T-helper 2 cell treated with Interferon-gamma antibody and Interleukin-4, amounts not matched to agents 5 μg/mL and 100 μg/mL, for 36 hours (primary cell): ENCODE data around the gene CADM3.
A peak's percentile ranks its signal among the peaks of the same experiment; 100 is the strongest.

Source experiments
- DNase-seq: peaks from one replicate; pipeline ENCODE4 v3.0.0; 2021; ENCODE audit warnings: low spot score
- H3K27ac Mint-ChIP-seq: one replicate; pipeline ENCODE4 v1.8.0; 2021; ENCODE audit warnings: mild to moderate bottlenecking, mixed read lengths
- H3K27me3 Mint-ChIP-seq: one replicate; pipeline ENCODE4 v1.8.0; 2021; ENCODE audit warnings: low read depth, mixed read lengths
- H3K36me3 Mint-ChIP-seq: one replicate; pipeline ENCODE4 v1.8.0; 2021; ENCODE audit warnings: low read depth, mixed read lengths
- H3K4me1 Mint-ChIP-seq: one replicate; pipeline ENCODE4 v1.8.0; 2021; ENCODE audit warnings: low read depth, mixed read lengths
- H3K4me3 Mint-ChIP-seq: one replicate; pipeline ENCODE4 v1.8.0; 2022; ENCODE audit warnings: mild to moderate bottlenecking, moderate library complexity, mixed read lengths
- H3K9me3 Mint-ChIP-seq: one replicate; pipeline ENCODE4 v1.8.0; 2021; ENCODE audit warnings: mixed read lengths

CADM3 gene

GRCh38 chr1:159206110-159206509, 34.7 kb downstream of the CADM3 start:
- no peaks in the 10 kb centered on the region for H3K9me3 Mint-ChIP-seq
- DNase-seq = no peak
- peaks cover 37% of the 10 kb centered on the region for H3K27me3 Mint-ChIP-seq
- no peaks in the 10 kb centered on the region for H3K4me1 Mint-ChIP-seq
- H3K27ac Mint-ChIP-seq = no peak overlapping the region
- no peaks in the 10 kb centered on the region for H3K36me3 Mint-ChIP-seq
- H3K4me3 Mint-ChIP-seq = no peak overlapping the region

DNA sequence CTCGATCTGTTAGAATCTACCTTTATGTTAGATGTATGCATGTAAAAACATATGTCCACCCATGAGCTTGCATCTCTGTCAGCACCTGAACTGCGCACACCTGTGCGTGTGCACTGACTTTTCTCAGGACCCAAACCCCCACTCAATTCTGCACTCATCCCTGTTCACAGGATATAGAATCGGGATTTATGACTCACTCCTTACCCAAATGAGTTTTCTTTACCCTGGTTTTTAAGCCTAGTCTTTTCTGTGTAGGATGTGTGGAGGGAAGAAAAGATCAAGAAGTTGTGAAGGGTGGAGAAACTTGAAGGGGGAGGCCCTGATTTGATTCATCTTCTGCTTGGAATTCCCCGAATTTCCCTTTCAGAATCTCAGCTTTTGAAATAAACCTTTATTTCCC, 35.7 kb downstream of the CADM3 start:
- H3K9me3 Mint-ChIP-seq = no peaks in the 10 kb centered on the region
- H3K4me1 Mint-ChIP-seq = no peaks in the 10 kb centered on the region
- H3K27ac Mint-ChIP-seq = no peak overlapping the region
- H3K27me3 Mint-ChIP-seq = peaks cover 32% of the 10 kb centered on the region
- DNase-seq = no peak
- no peaks in the 10 kb centered on the region for H3K36me3 Mint-ChIP-seq
- H3K4me3 Mint-ChIP-seq = no peak overlapping the region

DNA sequence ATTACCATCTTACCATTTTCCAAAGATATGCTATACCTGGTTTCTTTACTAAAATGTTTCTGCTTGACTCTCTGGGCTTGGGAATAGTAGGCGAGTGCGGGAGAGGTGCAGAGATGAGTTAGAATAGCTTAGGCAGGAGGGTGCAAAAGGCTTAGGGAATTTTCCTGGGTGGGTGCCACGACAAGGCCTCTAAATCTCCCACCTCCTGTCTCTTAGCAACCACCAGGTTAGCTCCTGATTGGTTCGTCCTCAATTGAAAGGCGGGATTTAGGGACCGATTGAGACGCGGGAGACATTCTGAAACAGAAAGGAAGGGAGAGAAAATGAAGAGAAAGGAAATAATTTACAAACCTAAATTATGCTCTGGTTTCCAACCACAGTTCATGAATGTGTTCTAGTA, 36.4 kb downstream of the CADM3 start:
- H3K9me3 Mint-ChIP-seq = no peaks in the 10 kb centered on the region
- no peak for DNase-seq
- H3K4me3 Mint-ChIP-seq = no peak overlapping the region
- no peaks in the 10 kb centered on the region for H3K36me3 Mint-ChIP-seq
- no peak overlapping the region for H3K27ac Mint-ChIP-seq
- H3K4me1 Mint-ChIP-seq = no peaks in the 10 kb centered on the region
- peaks cover 32% of the 10 kb centered on the region for H3K27me3 Mint-ChIP-seq

DNA sequence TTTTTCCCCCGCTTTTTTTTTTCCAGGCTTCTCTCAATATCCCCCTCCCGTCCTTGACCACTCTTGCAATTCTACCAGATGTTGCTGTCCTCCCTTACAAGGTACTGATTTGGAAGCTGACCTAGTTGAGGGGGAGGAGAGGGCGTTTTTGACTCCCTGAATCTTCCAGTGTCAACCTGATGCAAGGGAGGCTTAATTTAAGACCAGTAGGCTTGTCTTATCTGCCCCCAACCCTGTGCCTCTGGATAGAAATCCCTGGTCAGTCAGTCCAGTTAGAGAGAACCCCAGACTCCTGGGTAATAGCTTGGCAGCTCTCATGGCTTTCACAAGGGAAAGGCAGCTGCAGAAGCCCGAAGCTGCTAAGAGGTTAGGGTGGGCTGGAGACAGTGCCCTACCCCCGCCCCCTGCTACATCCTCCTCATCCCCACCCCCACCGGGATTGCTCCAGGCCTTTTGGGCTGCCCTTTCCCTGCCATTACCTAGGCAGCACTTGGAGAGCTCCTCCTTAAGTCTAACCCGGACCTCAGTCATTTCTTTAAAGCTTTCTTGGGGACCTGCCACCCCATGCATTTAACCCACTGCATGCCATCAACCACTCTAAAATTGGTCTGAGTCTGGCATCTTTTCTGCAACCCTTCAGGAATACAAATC, 36.9 kb downstream of the CADM3 start:
- Mint-ChIP-seq H3K4me1 (no peaks in the 10 kb centered on the region), H3K36me3 (no peaks in the 10 kb centered on the region), H3K4me3 (no peak overlapping the region), H3K9me3 (no peaks in the 10 kb centered on the region), H3K27ac (no peak overlapping the region), H3K27me3 (peaks cover 28% of the 10 kb centered on the region)
- no peak for DNase-seq

DNA sequence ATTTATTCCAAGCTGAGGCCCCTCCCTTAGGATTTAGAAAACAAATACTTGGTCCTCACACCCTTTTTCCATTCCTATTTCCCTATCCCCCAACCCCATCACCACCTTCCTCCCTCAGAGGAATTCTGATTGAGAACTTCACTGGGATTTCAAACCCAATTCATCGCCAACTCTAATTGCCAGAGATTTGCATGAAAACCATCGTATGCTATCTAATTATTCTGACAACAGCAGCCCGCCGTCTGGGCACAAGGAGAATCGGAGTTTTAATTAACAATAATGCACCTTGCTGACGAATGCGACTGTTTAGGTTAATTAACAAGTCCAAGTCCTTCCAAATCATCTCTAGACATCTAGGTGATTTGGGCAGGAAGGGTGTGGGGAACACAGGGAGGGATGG, 37.6 kb downstream of the CADM3 start:
- no peak overlapping the region for H3K27ac Mint-ChIP-seq
- no peaks in the 10 kb centered on the region for H3K4me1 Mint-ChIP-seq
- peaks cover 27% of the 10 kb centered on the region for H3K27me3 Mint-ChIP-seq
- DNase-seq = no peak
- no peaks in the 10 kb centered on the region for H3K36me3 Mint-ChIP-seq
- no peak overlapping the region for H3K4me3 Mint-ChIP-seq
- no peaks in the 10 kb centered on the region for H3K9me3 Mint-ChIP-seq

- Mint-ChIP-seq H3K27ac (no peak overlapping the region), H3K9me3 (no peaks in the 10 kb centered on the region), H3K36me3 (no peaks in the 10 kb centered on the region), H3K4me1 (no peaks in the 10 kb centered on the region), H3K4me3 (no peak overlapping the region), H3K27me3 (peaks cover 24% of the 10 kb centered on the region)
- DNase-seq = peak; percentile 13
Measured at GRCh38 chr1:159211331-159212136, 40.1 kb downstream of the CADM3 start.

GRCh38 chr1:159212596-159212995, 41.2 kb downstream of the CADM3 start:
- no peak for DNase-seq
- H3K27me3 Mint-ChIP-seq = peaks cover 15% of the 10 kb centered on the region
- no peaks in the 10 kb centered on the region for H3K36me3 Mint-ChIP-seq
- no peaks in the 10 kb centered on the region for H3K9me3 Mint-ChIP-seq
- no peaks in the 10 kb centered on the region for H3K4me1 Mint-ChIP-seq
- H3K4me3 Mint-ChIP-seq = no peak overlapping the region
- H3K27ac Mint-ChIP-seq = no peak overlapping the region

GRCh38 chr1:159214149-159214760, 42.8 kb downstream of the CADM3 start:
- no peak overlapping the region for H3K27ac Mint-ChIP-seq
- peaks cover 9% of the 10 kb centered on the region for H3K27me3 Mint-ChIP-seq
- H3K4me1 Mint-ChIP-seq = no peaks in the 10 kb centered on the region
- no peak overlapping the region for H3K4me3 Mint-ChIP-seq
- no peaks in the 10 kb centered on the region for H3K36me3 Mint-ChIP-seq
- no peaks in the 10 kb centered on the region for H3K9me3 Mint-ChIP-seq
- peak; percentile 6 for DNase-seq

GRCh38 chr1:159218649-159219636, 47.5 kb downstream of the CADM3 start:
- no peaks in the 10 kb centered on the region for H3K4me1 Mint-ChIP-seq
- H3K36me3 Mint-ChIP-seq = no peaks in the 10 kb centered on the region
- H3K4me3 Mint-ChIP-seq = no peak overlapping the region
- peaks cover 5% of the 10 kb centered on the region for H3K27me3 Mint-ChIP-seq
- no peaks in the 10 kb centered on the region for H3K9me3 Mint-ChIP-seq
- DNase-seq = no peak
- no peak overlapping the region for H3K27ac Mint-ChIP-seq

DNA sequence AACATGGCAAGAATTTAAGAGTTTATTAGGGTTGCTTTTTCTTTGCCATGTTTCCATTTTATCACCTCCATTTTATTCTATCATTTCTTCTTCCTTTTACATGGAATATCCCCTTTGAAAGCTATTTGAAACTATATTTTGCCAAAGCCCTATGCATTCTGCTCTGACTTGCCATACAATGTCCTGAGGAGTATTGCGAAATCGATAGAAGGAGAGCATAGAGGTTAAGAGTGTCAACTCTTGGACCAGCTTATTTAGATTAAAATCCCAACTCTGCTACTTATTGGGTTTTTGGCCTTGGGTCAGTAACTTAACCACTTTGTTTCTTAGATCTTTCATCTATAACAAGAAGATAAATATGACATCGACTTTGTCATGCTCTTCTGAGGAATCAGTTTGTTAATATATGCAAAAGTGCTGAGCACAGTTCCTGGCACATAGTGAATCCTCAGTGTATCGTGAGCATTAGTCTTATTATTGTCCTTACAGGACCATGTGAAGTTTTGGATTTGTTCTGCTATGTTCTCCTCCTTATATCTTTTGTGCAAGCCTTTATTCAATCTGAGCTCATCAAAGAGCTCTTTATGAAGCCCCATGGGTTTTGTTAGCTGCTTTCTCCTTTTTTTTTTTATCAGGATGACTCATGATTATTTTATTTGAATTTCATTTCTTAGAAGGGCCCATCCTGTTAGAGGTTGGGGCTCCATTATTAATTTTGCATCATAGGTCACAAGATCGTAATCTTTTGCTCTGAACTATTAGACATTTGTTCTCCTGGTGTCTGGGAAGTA, 50.9 kb downstream of the CADM3 start:
- Mint-ChIP-seq H3K27me3 (peaks cover 3% of the 10 kb centered on the region), H3K9me3 (no peaks in the 10 kb centered on the region), H3K4me3 (no peak overlapping the region), H3K27ac (no peak overlapping the region), H3K4me1 (no peaks in the 10 kb centered on the region), H3K36me3 (no peaks in the 10 kb centered on the region)
- no peak for DNase-seq

- no peaks in the 10 kb centered on the region for H3K4me1 Mint-ChIP-seq
- no peak for DNase-seq
- H3K9me3 Mint-ChIP-seq = no peaks in the 10 kb centered on the region
- H3K36me3 Mint-ChIP-seq = no peaks in the 10 kb centered on the region
- no peak overlapping the region for H3K27ac Mint-ChIP-seq
- no peak overlapping the region for H3K4me3 Mint-ChIP-seq
- H3K27me3 Mint-ChIP-seq = peaks cover 3% of the 10 kb centered on the region
Measured at GRCh38 chr1:159223004-159223403, 51.6 kb downstream of the CADM3 start.

GRCh38 chr1:159228554-159228953, 57.1 kb downstream of the CADM3 start:
- H3K4me1 Mint-ChIP-seq = no peaks in the 10 kb centered on the region
- H3K9me3 Mint-ChIP-seq = no peaks in the 10 kb centered on the region
- no peak for DNase-seq
- no peak overlapping the region for H3K4me3 Mint-ChIP-seq
- H3K27me3 Mint-ChIP-seq = no peaks in the 10 kb centered on the region
- no peaks in the 10 kb centered on the region for H3K36me3 Mint-ChIP-seq
- no peak overlapping the region for H3K27ac Mint-ChIP-seq

- no peaks in the 10 kb centered on the region for H3K36me3 Mint-ChIP-seq
- no peak for DNase-seq
- H3K27ac Mint-ChIP-seq = no peak overlapping the region
- H3K27me3 Mint-ChIP-seq = no peaks in the 10 kb centered on the region
- no peak overlapping the region for H3K4me3 Mint-ChIP-seq
- no peaks in the 10 kb centered on the region for H3K9me3 Mint-ChIP-seq
- no peaks in the 10 kb centered on the region for H3K4me1 Mint-ChIP-seq
Measured at GRCh38 chr1:159229260-159229885, 58.0 kb downstream of the CADM3 start.
